CD14-positive monocyte (primary cell): ENCODE data around the gene LAMA3. TPM values are rescaled to one million over a fixed set of nuclear protein-coding genes. Genes with fewer than 3 reads are reported as not detected.

Source experiments
- DNase-seq, 3 donors: peaks; one replicate each; pipeline ENCODE4 v3.0.0-alpha.2; 2011 to 2022
- H2AFZ ChIP-seq: 2 replicates; pipeline ENCODE4 v1.6.0; 2012; ENCODE audit warnings: mild to moderate bottlenecking, low read depth, low read length, inconsistent platforms; ENCODE audit not compliant: insufficient read depth, poor library complexity, severe bottlenecking
- H3K27ac ChIP-seq, 2 donors: 1 replicate in 1 of 2; 2 replicates in 1 of 2; pipeline ENCODE4 v1.5.1; 2012 to 2013; ENCODE audit warnings: low read length in 2 of 2, control low read depth in 1 of 2, inconsistent platforms in 1 of 2, low read depth in 1 of 2, mild to moderate bottlenecking in 1 of 2
- H3K27me3 ChIP-seq, 2 donors: one replicate each; pipeline versions ENCODE4 v1.6.0 to v1.6.1; 2011 to 2013; ENCODE audit warnings: low read length in 2 of 2; ENCODE audit not compliant: control insufficient read depth in 2 of 2, insufficient read depth in 2 of 2
- H3K36me3 ChIP-seq, 2 donors: replicated peaks in 1 of 2; 1 replicate in 1 of 2; 2 replicates in 1 of 2; pipeline versions ENCODE4 v1.5.1 to v1.6.1; 2012 to 2013; ENCODE audit warnings: low read length in 2 of 2, control low read depth in 1 of 2, inconsistent platforms in 1 of 2, mild to moderate bottlenecking in 1 of 2; ENCODE audit not compliant: insufficient read depth in 2 of 2, control insufficient read depth in 1 of 2
- H3K4me1 ChIP-seq, 2 donors: 1 replicate in 1 of 2; 2 replicates in 1 of 2; pipeline versions ENCODE4 v1.5.1 to v1.6.1; 2012 to 2013; ENCODE audit warnings: low read length in 2 of 2, control low read depth in 1 of 2, inconsistent platforms in 1 of 2, mild to moderate bottlenecking in 1 of 2, moderate library complexity in 1 of 2; ENCODE audit not compliant: insufficient read depth in 2 of 2, control insufficient read depth in 1 of 2
- H3K4me2 ChIP-seq: replicated peaks from 2 replicates; pipeline ENCODE3; 2012; ENCODE audit warnings: low read length, moderate library complexity, mild to moderate bottlenecking; ENCODE audit not compliant: poor library complexity, severe bottlenecking; ENCODE audit errors: extremely low read depth
- H3K4me3 ChIP-seq, 3 experiments: fragments of 200-600 bp in 1 of 3; sonication (generic) in 1 of 3; replicated peaks in 1 of 3; 1 replicate in 2 of 3; 2 replicates in 1 of 3; pipeline ENCODE4 v1.5.1; 2011 to 2013; ENCODE audit warnings: low read length in 3 of 3, mild to moderate bottlenecking in 3 of 3, control low read depth in 2 of 3, low read depth in 2 of 3, inconsistent platforms in 1 of 3, moderate library complexity in 1 of 3
- H3K79me2 ChIP-seq: 2 replicates; pipeline ENCODE4 v1.6.0; 2012; ENCODE audit warnings: mild to moderate bottlenecking, control low read depth, inconsistent platforms, low read length, moderate library complexity; ENCODE audit not compliant: insufficient read depth
- H3K9ac ChIP-seq: 2 replicates; pipeline ENCODE4 v1.6.0; 2017; ENCODE audit warnings: low read length, mild to moderate bottlenecking; ENCODE audit not compliant: insufficient read depth, poor library complexity, severe bottlenecking
- H3K9me3 ChIP-seq, 2 donors: replicated peaks in 1 of 2; 1 replicate in 1 of 2; 2 replicates in 1 of 2; pipeline versions ENCODE4 v1.5.1 to v1.6.1; 2012 to 2013; ENCODE audit warnings: low read length in 2 of 2, control low read depth in 1 of 2; ENCODE audit not compliant: control insufficient read depth in 1 of 2, insufficient read depth in 1 of 2
- H4K20me1 ChIP-seq: 2 replicates; pipeline ENCODE4 v1.6.0; 2012; ENCODE audit warnings: mild to moderate bottlenecking, low read length, control low read depth, moderate library complexity; ENCODE audit not compliant: insufficient read depth
- H3K27ac Mint-ChIP-seq, 7 donors: one replicate each; pipeline ENCODE4 v1.8.0; 2020; ENCODE audit warnings: mild to moderate bottlenecking in 7 of 7, mixed read lengths in 7 of 7, moderate library complexity in 6 of 7, inconsistent platforms in 2 of 7
- H3K27me3 Mint-ChIP-seq, 3 donors: one replicate each; pipeline ENCODE4 v1.8.0; 2021 to 2022; ENCODE audit warnings: low read depth in 3 of 3, mild to moderate bottlenecking in 3 of 3, mixed read lengths in 3 of 3, moderate library complexity in 3 of 3, inconsistent platforms in 1 of 3
- H3K36me3 Mint-ChIP-seq, 2 donors: one replicate each; pipeline ENCODE4 v1.8.0; 2020; ENCODE audit warnings: mixed read lengths in 2 of 2, inconsistent platforms in 1 of 2, mild to moderate bottlenecking in 1 of 2
- H3K4me1 Mint-ChIP-seq: one replicate; pipeline ENCODE4 v1.8.0; 2020; ENCODE audit warnings: mild to moderate bottlenecking, mixed read lengths
- H3K4me3 Mint-ChIP-seq, 2 donors: one replicate each; pipeline ENCODE4 v1.8.0; 2020; ENCODE audit warnings: mild to moderate bottlenecking in 2 of 2, mixed read lengths in 2 of 2, moderate library complexity in 1 of 2
- H3K9me3 Mint-ChIP-seq, 7 donors: one replicate each; pipeline ENCODE4 v1.8.0; 2020 to 2022; ENCODE audit warnings: mixed read lengths in 7 of 7, mild to moderate bottlenecking in 6 of 7, moderate library complexity in 6 of 7, inconsistent platforms in 2 of 7
- WGBS: methylation state at CpG from one replicate; pipeline ENCODE4 v1.1.5; 2013; ENCODE audit warnings: missing lambda C conversion rate; ENCODE audit not compliant: insufficient coverage; 5-methylcytosine and 5-hydroxymethylcytosine counted together
- intact Hi-C, 2 donors: fragments of 100-400 bp; cut with micrococcal nuclease; formaldehyde crosslinking; loops; one replicate each; pipeline versions ENCODE4 v1.15.0 to v1.15.1; 2023
- polyA plus RNA-seq, 3 donors: library from polyadenylated mRNA; depleted of rRNA in 1 of 3; unstranded in 2 of 3; stranded (reverse) in 1 of 3; fragments of 300-500 nt in 2 of 3; fragments of >200 nt in 1 of 3; fragmentation: Illumina TruSeq in 2 of 3; gene quantifications; 1 replicate in 2 of 3; 2 replicates in 1 of 3; pipeline ENCODE4 v1.2.3, GENCODE V29; 2012 to 2021
- TF ChIP-seq, protein P1 (sequence below): fragments of 200-600 bp; IDR thresholded peaks from one replicate; pipeline ENCODE4 v1.8.0; 2022; ENCODE audit warnings: antibody characterized with exemption, mild to moderate bottlenecking

Gene LAMA3
- polyA plus RNA-seq, 3 donors: not detected

- DNase-seq: no peak
- Histone ChIP-seq H3K27ac (no peak overlapping the region), H3K4me2 (no peak overlapping the region), H3K79me2 (no peaks in the 10 kb centered on the region), H3K4me1 (no peaks in the 10 kb centered on the region), H3K9ac (no peak overlapping the region), H4K20me1 (no peaks in the 10 kb centered on the region), H3K4me3 (no peak overlapping the region), H3K9me3 (no peaks in the 10 kb centered on the region), H3K27me3 (no peaks in the 10 kb centered on the region), H2AFZ (no peak overlapping the region), H3K36me3 (no peaks in the 10 kb centered on the region)
- Mint-ChIP-seq H3K4me3 (no peak overlapping the region), H3K36me3 (no peaks in the 10 kb centered on the region), H3K27ac (no peak overlapping the region), H3K9me3 (peaks cover 0 to 2% (median 0%) of the 10 kb centered on the region in 7 donors), H3K4me1 (peaks cover 4% of the 10 kb centered on the region), H3K27me3 (peaks cover 0 to 6% (median 2%) of the 10 kb centered on the region in 3 donors)
- whole genome bisulfite sequencing: 94% methylated on average over 14 of the region's 14 CpGs
- TF ChIP-seq, protein P1, sequence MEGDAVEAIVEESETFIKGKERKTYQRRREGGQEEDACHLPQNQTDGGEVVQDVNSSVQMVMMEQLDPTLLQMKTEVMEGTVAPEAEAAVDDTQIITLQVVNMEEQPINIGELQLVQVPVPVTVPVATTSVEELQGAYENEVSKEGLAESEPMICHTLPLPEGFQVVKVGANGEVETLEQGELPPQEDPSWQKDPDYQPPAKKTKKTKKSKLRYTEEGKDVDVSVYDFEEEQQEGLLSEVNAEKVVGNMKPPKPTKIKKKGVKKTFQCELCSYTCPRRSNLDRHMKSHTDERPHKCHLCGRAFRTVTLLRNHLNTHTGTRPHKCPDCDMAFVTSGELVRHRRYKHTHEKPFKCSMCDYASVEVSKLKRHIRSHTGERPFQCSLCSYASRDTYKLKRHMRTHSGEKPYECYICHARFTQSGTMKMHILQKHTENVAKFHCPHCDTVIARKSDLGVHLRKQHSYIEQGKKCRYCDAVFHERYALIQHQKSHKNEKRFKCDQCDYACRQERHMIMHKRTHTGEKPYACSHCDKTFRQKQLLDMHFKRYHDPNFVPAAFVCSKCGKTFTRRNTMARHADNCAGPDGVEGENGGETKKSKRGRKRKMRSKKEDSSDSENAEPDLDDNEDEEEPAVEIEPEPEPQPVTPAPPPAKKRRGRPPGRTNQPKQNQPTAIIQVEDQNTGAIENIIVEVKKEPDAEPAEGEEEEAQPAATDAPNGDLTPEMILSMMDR: no peak
- intact Hi-C loops: no loop called here
These were observed 153.1 kb downstream of the LAMA3 start for GRCh38 chr18:23842305-23842704.

DNA sequence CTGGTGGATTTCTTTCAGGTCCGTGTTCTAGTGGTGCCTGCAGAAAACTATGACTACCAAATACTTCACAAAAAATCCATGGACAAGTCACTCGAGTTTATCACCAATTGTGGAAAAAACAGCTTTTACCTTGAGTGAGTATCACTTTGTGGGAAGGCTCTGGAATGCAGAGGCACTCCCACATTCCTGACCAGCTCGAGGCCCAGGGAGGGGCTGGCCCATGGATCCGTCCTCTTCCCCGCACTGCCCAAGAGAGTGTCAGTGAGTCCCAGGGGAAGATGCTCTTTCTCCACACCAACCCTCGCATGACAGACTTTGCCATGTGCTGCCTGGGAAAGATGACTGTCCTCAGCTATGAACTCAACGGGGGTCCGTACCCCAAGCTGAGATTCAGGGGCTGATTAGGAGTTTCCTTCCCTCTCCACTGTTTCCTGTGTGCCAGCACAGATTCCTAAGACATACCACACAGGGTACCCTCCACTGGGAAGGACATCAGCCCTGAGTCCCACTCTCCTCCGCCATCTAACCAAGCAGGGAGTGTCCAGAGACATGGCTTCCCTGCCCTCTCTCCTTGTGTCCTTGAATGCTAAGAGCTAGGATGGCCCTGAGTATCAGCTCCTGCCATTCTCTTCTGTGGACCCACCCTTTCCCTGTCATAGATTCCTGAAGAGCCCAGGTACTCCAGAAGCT, 155.9 kb downstream of the LAMA3 start:
- Histone ChIP-seq H2AFZ (no peak overlapping the region), H3K4me1 (no peaks in the 10 kb centered on the region), H3K79me2 (no peaks in the 10 kb centered on the region), H3K27me3 (no peaks in the 10 kb centered on the region), H3K4me2 (no peak overlapping the region), H4K20me1 (no peaks in the 10 kb centered on the region), H3K9ac (no peak overlapping the region), H3K27ac (no peak overlapping the region), H3K4me3 (no peak overlapping the region), H3K9me3 (no peaks in the 10 kb centered on the region), H3K36me3 (no peaks in the 10 kb centered on the region)
- Mint-ChIP-seq H3K4me3 (no peak overlapping the region), H3K9me3 (peaks cover 0 to 2% (median 0%) of the 10 kb centered on the region in 7 donors), H3K4me1 (no peaks in the 10 kb centered on the region), H3K36me3 (no peaks in the 10 kb centered on the region), H3K27ac (no peak overlapping the region), H3K27me3 (peaks cover 0 to 8% (median 2%) of the 10 kb centered on the region in 3 donors)
- TF ChIP-seq, protein P1: no peak
- WGBS: 87% methylated on average over 7 of the region's 9 CpGs
- intact Hi-C loops: no loop called here
- DNase-seq: no peak
